ENCODE data around the gene CDC73. TPM values are rescaled to one million over a fixed set of nuclear protein-coding genes. Genes with fewer than 3 reads are reported as not detected.
A peak's percentile ranks its signal among the peaks of the same experiment; 100 is the strongest.
"Not testable (repeated sequence)": the region's sequence is repeated elsewhere in the genome, so short reads cannot be mapped to it uniquely, and the experiment has no call there.

CDC73 gene
- total RNA-seq, 1 experiment from 2014 or later = 29.9 TPM

DNA sequence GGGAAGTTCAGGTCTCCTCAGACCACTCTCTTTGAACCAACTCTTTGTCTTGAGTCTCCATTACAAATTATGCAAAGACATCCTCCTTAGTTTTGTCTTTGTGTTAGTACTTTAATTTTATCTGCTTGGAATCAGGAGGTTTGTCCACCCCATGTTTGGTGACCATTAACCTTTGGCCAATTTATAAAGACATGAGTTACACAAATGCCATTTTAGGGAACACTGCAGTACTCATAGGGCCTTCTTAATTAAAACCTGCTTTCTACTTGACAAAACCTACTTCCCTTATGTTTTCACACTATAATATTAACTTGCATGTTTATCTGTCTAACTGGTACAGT lies 7.9 kb upstream of the CDC73 start:
- no peak for DNase-seq (ENCODE audit: low read depth)

DNA sequence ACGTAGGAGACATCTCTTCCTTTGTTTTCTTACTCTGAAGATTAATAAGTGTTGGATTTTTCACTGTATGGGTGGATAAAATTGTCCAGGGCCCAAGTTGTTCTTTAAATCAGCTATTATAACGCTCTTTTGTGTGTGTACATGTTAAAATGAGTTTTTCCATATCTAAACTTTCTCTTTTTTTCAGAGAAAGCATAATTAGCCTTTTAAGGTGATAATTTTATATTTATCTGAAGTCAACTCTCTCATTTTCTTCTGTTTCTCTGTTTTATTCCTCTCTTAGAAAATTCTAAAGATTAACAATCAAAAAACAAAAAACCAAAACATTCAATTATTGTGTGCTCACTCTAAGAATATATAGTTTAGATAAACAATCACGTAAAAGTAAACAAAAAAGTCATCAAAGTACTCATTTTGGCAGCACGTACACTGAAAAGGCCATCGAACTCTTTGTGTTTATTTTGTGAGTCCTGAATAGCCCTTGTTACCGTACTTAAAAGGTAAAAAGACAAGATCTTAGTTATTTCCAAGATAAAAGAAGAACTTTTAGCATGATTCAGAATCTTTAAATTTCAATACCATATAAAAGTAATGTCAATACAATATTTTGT lies 7.2 kb upstream of the CDC73 start:
- DNase-seq (ENCODE audit: low read depth) = no peak

DNA sequence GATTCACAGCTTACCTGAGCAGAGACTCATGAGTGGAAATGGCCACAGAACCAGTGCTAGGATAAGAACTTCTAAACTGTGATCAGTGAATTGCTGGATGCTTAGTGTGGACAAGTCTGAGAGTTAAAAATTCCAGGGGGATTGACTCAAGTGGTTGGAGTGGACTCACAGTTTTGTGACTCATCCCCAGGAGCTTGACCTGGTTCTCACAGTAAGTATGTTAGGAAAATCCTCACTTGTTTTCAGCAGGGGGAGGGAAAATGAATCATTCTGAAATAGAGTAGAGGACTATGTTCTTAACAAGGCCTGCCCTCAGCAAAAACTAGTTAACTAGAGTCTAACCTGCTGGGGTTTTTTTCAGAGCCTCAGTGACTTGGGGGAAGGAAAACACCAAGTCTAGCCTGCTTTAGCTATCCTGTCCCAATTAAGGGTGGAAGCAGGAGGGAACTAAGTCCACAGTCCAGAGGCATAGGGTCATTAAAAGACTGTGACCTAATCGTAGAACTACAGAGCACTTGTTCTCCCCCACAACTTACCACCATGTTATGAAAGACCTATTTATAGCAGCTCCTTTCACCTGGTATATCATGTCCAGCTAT lies 6.1 kb upstream of the CDC73 start:
- peak; percentile 97 for DNase-seq (ENCODE audit: low read depth)

DNA sequence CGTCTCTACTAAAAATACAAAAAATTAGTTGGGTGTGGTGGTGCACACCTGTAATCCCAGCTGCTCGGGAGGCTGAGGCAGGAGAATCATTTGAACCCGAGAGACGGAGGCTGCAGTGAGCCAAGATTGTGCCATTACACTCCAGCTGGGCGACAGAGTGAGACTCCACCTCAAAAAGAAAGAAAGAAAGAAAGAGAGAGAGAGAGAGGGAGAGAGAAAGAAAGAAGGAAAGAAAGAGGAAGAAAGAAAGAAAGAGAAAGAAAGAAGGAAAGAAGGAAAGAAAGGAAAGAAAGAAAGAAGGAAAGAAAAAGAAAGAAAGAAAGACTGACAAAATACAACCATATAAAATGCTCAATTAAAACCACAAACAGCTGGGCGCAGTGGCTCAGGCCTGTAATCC lies 4.7 kb upstream of the CDC73 start:
- DNase-seq (ENCODE audit: low read depth) = not testable (repeated sequence)

DNA sequence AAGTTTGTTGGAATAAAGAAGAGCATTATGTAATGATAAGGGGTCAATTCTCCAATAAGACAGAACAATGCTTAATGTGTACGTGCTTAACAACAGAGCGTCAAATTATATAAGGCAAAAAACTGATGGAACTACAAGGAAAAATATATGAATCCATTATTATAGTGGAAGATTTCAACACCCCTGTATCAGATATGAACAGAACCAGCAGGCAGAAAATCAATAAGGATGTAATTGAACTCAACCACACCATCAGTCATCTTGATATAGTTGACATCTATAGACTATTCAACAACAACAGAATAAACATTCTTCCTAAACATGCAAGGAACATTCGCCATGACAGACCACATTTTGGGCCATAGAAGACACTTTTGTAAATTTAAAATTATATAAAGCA lies 3.6 kb upstream of the CDC73 start:
- no peak for DNase-seq (ENCODE audit: low read depth)

DNA sequence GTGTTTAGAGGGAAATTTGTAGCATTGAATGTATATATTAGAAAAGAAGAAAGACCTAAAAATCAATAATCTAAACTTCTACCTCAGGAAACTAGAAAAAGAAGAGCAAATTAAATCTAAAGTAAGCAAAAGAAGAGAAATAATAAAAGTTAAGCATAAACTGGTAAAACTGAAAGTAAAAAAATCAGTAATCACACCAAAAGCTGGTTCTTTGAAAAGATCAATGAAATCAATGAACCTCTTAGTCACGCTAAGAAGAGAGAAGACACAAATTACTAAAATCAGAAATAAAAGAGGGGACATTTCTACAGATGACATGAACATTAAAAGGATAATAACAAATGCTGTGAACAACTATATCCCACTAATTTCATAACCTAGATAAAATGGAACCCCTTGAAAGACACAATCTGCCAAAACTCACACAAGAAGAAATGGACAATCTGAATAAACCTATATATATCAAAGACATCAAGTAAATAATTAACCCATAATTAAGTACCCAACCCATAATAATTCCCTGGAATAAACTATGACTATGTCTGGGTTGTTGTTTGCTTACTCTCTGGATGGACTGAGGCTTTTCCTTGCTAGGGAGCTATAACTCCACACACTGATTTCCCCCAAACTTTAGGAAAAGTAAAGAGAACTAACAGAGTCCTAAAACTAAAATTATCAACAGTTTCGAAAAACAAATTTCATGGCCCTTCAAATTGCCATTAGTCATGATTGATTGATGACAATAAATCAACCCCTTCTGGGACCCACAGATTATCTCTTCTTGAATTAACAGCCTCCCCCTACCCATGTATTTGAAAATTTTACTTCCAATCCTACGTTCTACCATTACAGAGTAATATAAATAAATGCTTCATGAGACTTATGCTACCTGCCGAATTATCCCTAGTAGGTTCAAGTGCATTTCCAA lies 2.8 kb upstream of the CDC73 start:
- no peak for DNase-seq (ENCODE audit: low read depth)

DNA sequence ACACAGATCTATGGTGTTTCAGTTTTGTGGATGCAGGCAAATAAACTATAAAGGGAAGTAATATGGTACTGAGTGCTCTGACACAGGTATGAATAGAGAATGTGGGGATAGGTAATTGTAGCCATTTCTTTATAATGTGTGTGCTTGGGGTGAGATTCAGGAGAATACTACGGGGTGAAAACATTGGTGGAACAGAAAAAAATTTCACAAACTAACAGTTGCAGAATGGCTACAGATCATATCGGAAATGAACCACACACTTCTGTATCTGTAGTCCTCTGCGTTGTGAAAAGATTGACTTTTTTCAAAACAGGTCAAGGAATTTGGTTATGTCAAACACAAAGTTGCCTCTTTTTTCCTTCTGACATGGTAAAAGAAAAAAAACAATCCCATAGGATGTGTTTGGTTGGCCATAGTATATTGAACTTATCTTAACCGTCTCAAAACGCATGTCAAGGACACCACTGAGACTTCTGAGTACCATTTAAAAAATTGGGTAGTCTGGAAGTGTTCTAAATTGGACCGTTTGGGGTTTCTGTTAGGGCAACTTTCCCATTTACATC lies 1.1 kb upstream of the CDC73 start:
- DNase-seq (ENCODE audit: low read depth) = no peak

DNA sequence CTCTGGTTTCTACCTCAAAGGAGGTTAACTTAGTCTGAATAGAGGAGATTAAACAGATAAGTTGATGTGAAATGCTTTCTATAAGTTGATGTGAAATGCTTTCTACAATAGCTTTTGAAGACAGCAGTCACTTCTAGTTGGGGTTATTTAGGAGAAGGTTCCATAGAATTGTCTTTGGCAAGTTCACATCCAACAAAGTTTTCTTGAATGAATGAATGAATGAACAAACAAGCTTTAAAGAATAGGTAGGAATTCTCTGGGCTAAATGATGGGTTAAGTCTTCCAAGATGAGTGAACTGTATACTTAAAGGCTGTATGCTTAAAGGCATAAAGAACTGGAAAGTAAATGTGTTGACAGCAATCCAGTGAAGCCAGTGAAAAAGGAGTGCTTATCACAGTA lies 1.9 kb downstream of the CDC73 start:
- DNase-seq (ENCODE audit: low read depth) = no peak

DNA sequence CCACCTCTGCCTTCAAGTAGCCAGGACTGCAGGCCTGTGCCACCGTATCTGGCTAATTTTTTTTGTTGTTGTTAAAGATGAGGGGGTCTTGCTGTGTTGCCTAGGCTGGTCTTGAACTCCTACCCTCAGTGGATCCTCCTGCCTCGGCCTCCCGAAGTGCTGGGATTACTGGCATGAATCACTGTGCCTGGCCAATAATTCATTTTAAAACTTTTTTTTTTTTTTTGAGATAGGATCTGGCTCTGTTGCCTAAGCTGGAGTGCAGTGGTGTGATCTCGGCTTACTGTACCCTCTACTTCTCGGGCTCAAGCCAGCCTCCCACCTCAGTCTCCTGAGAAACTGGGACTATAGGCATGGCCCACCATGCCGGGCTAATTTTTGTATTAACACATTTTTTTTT lies 3.5 kb downstream of the CDC73 start:
- no peak for DNase-seq (ENCODE audit: low read depth)

DNA sequence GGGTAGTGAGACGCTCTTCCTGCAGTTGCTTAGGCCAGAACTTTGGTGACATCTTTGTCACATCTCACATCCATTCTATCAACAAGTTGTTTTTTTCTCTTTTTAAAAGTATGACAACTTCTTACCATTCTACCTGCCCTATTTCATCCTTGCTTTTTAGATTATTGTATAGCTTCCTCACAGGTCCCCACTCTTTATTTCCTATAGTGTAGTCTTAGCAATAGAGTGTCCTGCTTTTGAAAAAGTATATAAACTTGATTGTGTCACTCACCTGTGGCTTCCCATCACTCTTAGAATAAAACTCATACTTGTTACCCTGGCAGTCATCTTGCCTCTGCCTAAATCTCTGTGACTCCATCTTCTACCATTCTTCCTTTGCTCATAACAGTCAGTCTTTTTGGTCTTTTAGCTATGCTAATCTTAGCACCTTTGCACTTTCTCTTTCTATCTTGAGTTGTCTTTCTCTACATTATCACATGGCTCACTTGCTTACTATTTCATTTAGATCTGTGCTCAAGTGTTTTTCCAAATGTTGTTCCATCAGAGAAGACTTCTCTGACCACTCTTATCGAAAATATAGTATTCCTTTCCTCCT lies 9.5 kb downstream of the CDC73 start:
- no peak for DNase-seq (ENCODE audit: low read depth)

DNA sequence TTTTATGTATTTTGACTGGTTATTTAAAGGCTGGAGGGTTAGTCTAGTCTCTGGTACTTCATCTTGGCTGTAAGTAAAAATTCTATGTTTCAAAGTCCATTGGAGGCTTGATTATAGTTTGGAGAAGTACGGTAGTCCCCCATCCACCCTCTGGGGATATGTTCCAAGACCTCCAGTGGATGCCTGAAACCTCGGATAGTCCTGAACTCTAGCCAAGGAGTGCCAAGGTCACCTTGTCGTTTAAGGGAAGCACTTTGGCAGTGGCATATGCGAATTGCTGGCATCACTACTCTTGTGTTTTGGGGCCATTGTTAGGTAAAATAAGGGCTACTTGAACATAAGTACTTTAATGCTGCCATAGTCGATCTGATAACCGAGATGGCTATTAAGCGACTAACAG lies 18.4 kb downstream of the CDC73 start:
- no peak for DNase-seq (ENCODE audit: low read depth)

DNA sequence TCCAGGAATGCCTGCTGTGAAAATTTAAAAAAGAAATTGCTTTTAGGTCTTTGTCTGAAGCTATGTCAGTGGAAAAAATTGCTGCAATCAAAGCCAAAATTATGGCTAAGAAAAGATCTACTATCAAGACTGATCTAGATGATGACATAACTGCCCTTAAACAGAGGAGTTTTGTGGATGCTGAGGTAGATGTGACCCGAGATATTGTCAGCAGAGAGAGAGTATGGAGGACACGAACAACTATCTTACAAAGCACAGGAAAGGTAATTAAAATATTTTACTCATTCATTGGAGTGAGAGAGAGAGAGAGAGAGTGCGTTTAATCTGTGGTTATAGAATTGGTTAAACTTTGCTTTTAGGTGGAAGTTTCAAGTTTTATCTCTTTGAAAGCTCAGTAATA lies 20.0 kb downstream of the CDC73 start:
- DNase-seq (ENCODE audit: low read depth) = no peak

DNA sequence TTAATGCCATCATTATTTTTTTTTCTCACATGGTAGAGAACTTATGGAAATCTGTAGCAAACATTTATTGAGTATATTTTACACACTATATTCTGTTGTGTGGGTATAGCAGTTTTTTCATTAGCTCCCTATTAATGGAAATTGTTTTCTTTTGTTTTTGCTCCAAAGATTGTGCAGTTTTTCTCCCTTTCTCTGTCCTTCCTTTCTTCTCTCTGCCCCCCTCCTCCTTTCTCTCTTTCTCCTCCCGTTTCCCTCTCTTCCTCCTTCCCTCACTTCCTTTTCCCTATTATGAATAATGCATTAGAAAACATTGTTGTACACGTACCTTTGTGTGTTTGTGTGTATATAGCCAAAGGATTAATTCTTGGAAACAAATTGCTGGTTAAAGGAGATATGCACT lies 20.6 kb downstream of the CDC73 start:
- DNase-seq (ENCODE audit: low read depth) = no peak

DNA sequence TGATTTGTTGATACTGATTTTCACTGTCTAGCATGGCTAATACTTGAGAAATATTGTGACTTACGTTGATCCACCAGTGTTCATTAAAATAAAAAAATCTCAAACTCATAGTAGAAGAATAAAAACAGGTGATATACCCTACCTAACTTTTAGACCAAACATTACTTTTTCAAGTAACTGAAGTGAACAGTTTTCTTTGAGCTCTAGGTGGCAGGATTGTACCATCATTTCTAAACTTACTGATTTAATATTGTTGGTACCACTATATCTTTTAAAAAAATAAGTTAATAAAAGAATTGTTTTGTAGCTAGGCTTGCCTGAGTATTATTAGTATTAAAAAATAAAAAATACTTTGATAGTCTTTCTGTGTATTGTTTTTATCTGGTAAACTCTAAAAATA lies 21.5 kb downstream of the CDC73 start:
- DNase-seq (ENCODE audit: low read depth) = peak; percentile 19

DNA sequence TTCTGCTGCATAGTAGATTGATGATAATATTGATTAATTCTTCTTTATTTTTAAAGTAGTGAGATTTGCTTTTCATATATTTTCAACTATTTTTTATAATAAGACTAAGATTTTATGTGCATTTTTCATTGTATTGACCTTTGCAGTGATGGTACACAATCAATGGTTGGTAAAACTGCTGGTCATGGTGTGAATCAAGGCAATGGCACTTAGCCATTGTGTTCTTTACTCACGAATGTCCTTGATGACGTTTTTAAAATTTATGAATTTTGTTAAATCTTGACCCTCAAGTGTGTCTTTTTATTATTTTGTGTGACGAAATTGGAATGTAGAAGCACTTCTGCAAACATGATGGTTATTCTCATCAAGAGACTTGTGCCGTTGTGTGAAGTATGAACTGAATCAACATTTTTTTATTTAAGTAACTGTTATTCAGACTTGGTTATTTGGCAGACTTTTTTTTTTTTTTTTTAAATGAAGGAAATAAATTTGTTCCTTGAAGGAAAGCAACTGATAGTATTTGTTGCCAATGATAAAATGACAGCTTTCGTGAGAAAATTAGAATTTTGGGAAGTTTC lies 22.6 kb downstream of the CDC73 start:
- no peak for DNase-seq (ENCODE audit: low read depth)

DNA sequence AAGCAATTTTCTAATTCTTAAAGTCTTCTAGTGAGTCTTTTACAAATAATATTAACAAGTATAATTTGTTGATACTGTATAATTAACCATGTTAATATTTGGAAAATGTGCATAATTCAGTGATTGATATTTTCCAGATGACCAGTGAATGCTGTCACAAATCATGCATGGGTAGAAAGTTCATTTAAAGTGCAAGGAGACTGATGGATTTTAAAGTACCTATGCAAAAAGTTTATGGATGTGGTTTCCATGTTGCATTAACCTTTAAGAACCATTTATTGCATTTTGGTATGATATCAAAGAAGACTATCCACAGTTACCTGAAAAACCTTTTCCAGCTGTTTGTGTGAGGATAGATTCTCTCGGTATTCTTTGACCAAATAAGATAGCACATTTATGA lies 23.2 kb downstream of the CDC73 start:
- DNase-seq (ENCODE audit: low read depth) = no peak

DNA sequence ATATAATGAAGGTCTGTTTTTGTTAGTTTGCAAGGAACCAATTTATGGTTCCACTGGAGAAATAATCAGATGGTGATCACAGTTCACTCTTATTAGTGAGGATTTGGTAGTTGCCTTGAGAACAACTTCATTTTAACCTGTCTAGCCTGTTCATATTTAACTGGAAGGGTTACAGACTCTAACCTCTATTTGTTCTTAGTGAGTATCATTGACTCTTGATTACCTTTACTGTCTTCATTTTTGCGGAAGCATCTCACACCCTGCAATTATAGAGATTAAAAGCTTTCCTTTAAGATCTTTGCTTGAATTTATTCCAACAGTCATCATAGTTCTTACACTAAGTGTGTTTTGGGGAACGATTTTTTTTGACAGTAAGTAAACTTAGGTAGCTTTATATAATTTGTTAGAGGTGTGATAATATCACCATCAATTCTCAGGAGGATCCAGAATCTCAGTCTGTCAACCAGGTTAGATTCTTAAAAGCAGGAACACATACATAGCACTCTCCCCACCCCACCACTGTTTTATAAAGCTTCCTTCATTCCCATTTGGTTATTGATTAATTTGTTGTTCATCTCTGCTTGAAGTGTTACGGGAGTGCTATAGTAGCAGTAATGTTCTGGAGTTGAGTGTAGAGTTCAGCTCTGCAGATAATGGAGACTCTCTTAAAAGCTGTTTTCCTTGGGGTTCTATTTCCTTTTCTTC lies 34.4 kb downstream of the CDC73 start:
- no peak for DNase-seq (ENCODE audit: low read depth)

DNA sequence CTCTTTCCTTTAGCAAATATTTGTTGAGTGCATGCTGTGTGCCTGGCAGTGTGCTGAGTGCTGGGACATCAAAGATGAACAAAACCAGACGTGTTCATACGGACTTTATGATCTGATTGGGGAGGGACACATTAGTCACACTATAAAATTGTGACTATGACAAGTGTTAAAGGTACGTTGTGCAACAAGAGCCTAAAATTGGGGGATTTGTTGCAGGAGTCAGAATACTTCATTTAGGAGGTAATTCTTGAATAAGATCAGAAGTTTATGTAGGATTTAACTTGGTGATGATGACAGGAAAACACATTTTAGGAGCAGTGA lies 35.0 kb downstream of the CDC73 start:
- no peak for DNase-seq (ENCODE audit: low read depth)

DNA sequence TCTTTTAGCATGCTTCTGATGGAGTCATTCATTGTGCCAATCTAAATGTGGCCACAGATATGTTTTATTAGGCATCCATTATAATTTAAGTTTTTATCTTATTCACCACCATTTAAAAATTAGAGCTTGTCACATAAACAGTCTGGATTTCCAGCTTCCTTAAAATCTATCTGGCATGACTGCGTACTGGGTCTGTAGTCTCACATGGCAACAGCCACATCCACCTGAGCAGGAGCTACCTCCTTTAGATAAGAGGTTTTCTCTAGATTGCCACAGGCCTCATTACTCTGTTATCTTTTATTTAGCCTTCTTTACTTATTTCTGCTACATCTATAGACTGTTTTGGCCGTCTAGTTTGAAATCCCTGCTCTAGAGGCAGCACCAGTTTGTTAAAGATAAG lies 35.5 kb downstream of the CDC73 start:
- no peak for DNase-seq (ENCODE audit: low read depth)

DNA sequence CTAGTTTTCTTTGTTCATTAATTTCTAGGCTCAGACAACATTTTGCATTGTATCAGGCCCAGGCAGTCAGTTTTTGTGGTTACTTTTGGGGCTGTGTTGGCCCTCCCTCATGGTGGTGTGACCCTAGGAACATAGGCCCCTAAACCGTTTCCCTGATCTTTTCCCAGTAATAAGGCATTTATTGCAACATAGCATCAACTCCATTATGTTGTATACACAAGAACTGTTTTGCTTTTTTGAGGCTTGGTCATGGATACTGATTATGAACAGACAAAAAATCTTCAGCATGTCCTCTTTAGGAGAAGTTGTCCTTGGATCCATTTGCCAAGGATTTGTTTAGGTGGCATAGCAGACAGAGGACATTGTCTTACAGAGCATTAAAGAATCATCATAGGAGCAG lies 54.3 kb downstream of the CDC73 start:
- DNase-seq (ENCODE audit: low read depth) = no peak

DNA sequence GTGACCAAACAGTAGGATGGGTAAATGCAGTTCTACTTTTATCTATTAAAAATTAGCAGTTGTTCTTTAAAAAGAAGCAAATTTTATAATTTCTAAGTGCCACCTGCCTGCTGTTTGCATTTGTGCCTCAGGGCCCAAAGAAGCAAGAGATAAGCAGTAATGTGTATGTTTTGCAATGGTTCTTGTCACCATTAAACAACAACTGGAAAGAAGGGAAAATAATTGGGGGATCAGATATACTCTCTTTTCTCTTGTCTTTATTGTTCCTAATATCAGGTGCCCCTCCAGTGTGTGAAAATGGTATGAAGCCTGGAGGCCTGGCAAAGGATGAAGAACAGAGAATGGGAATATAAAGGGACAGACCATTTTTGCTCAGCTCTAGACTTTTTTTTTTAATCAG lies 55.0 kb downstream of the CDC73 start:
- DNase-seq (ENCODE audit: low read depth) = no peak
